Measurements from ENCODE around the gene CSRNP3. TPM values are rescaled to one million over a fixed set of nuclear protein-coding genes. Genes with fewer than 3 reads are reported as not detected.
A peak's percentile ranks its signal among the peaks of the same experiment; 100 is the strongest.

The CSRNP3 gene
- total and polyA plus RNA-seq, 9 donors: 2.9 to 16.2 (median 6.9) TPM

DNA sequence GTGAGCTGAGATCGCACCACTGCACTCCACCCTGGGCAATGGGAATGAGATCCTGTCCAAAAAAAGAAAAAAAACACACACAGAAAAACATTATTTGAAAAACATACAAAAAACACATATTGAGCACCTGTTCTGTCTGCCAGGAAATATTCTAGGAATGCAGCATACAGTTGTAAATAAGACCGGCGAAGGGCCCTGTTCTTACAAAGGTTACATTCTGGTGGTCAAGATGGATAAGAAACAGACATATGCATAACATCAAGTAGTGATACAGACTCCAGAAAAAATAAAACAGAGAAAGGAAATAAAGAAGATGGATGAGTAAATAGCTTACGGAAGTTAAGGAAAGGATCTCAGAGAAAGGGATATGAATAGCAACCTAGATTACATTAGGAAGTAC lies 164.8 kb downstream of the CSRNP3 start:
- no peaks in the 10 kb centered on the region for H3K27me3 ChIP-seq
- 18 to 38% (median 20%) methylated on average over 4 of the region's 4 CpGs for WGBS, 3 donors
- no peaks in the 10 kb centered on the region for H3K36me3 ChIP-seq
- peaks cover 1% of the 10 kb centered on the region for H3K4me1 ChIP-seq (ENCODE audit: insufficient read depth)
- peak overlapping the region in 1 of 2 donors; percentile 26 for H3K27ac ChIP-seq
- H3K9me3 ChIP-seq: no peaks in the 10 kb centered on the region
- DNase-seq: no peak
- H3K4me3 ChIP-seq: no peak overlapping the region
- TF ChIP-seq, protein P1, sequence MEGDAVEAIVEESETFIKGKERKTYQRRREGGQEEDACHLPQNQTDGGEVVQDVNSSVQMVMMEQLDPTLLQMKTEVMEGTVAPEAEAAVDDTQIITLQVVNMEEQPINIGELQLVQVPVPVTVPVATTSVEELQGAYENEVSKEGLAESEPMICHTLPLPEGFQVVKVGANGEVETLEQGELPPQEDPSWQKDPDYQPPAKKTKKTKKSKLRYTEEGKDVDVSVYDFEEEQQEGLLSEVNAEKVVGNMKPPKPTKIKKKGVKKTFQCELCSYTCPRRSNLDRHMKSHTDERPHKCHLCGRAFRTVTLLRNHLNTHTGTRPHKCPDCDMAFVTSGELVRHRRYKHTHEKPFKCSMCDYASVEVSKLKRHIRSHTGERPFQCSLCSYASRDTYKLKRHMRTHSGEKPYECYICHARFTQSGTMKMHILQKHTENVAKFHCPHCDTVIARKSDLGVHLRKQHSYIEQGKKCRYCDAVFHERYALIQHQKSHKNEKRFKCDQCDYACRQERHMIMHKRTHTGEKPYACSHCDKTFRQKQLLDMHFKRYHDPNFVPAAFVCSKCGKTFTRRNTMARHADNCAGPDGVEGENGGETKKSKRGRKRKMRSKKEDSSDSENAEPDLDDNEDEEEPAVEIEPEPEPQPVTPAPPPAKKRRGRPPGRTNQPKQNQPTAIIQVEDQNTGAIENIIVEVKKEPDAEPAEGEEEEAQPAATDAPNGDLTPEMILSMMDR (IDR thresholded peaks at IDR 0.05): no peak
- TF ChIP-seq POLR2A (IDR thresholded peaks at IDR 0.05) (no peak), EP300 (IDR thresholded peaks at IDR 0.05) (no peak)
- intact Hi-C loops (cut with DNase I): no loop called here

DNA sequence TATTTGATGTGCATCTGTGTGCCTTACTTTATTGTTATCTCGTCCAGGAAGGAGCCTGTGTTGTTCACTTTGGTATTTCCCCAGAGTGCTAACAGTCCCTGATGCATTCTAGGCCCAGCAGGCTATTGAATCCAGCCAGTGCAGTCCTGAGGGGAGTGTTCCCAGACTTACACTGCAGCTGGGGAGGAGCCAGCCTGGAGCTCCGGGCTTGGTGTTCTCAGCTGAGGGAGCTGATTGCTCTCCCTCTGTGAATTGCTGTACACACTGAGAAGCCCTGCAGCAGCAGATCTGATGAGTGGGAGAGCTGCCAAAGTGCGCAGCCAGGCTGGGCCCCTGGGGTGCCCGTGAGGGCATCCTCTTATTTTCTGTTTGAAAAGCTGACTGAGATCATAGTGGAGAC lies 165.4 kb downstream of the CSRNP3 start:
- 5 to 6% (median 5%) methylated on average over 4 of the region's 4 CpGs for WGBS, 3 donors
- H3K27ac ChIP-seq: peak overlapping the region in 1 of 2 donors; percentile 26
- no peak for TF ChIP-seq EP300 (IDR thresholded peaks at IDR 0.05)
- TF ChIP-seq POLR2A (IDR thresholded peaks at IDR 0.05): no peak
- TF ChIP-seq, protein P1 (IDR thresholded peaks at IDR 0.05): no peak
- no peak overlapping the region for H3K4me3 ChIP-seq
- peak; percentile 56 to 75 (median 65) for DNase-seq
- intact Hi-C loops (cut with DNase I): no loop called here
- H3K9me3 ChIP-seq: no peaks in the 10 kb centered on the region
- peaks cover 1% of the 10 kb centered on the region for H3K4me1 ChIP-seq (ENCODE audit: insufficient read depth)
- H3K36me3 ChIP-seq: no peaks in the 10 kb centered on the region
- H3K27me3 ChIP-seq: no peaks in the 10 kb centered on the region

DNA sequence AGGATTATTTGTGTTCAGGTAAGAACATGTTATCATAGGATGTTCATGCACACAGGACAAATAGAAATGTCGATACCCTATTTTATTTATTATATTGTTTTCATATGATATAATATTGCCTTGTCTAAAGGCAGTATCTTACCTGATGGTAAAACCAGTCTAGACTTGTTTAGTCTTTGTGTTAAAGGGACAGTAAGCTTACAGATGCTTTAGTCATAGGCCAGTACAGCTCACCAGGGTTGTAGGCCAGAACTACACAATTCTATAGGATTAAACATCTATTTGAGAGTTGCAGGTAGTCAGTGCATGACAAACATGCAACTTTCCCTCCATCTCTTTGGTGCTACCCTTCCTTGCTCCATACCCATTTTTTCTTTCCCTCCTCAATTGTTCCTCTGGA lies 166.0 kb downstream of the CSRNP3 start:
- Histone ChIP-seq H3K36me3 (no peaks in the 10 kb centered on the region), H3K4me1 (ENCODE audit: insufficient read depth) (peaks cover 1% of the 10 kb centered on the region), H3K9me3 (no peaks in the 10 kb centered on the region), H3K27me3 (no peaks in the 10 kb centered on the region), H3K4me3 (no peak overlapping the region), H3K27ac (no peak overlapping the region)
- TF ChIP-seq, protein P1 (IDR thresholded peaks at IDR 0.05): no peak
- no peak for TF ChIP-seq EP300 (IDR thresholded peaks at IDR 0.05)
- TF ChIP-seq POLR2A (IDR thresholded peaks at IDR 0.05): no peak
- WGBS, 3 donors: 88 to 93% (median 92%) methylated on average over 1 of the region's 1 CpG
- DNase-seq: no peak
- intact Hi-C loops (cut with DNase I): no loop called here

DNA sequence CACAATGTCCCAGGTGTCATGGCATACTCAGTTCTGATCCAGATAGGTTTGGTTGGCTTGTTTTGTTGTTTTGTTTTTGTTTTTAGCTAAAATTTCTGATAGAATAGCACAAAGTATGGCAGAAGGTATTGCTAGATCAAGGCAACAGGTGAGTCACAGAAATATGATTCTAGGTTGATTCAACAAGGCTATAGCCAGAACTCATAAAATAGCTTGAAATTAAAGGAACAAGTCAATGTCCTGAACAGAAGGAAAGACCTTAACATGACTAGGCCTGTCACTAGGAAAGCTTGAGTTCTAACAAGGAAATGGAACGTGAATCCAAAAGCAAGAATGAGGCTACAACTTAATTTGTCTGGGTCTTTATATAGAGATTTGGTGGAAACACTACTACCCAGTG lies 167.5 kb downstream of the CSRNP3 start:
- no peak for DNase-seq
- 93 to 100% (median 100%) methylated on average over 1 of the region's 1 CpG for WGBS, 3 donors
- H3K9me3 ChIP-seq: no peaks in the 10 kb centered on the region
- no peaks in the 10 kb centered on the region for H3K27me3 ChIP-seq
- H3K4me1 ChIP-seq (ENCODE audit: insufficient read depth): peaks cover 1% of the 10 kb centered on the region
- intact Hi-C loops (cut with DNase I): no loop called here
- TF ChIP-seq, protein P1 (IDR thresholded peaks at IDR 0.05): no peak
- no peak overlapping the region for H3K4me3 ChIP-seq
- H3K36me3 ChIP-seq: no peaks in the 10 kb centered on the region
- no peak overlapping the region for H3K27ac ChIP-seq

DNA sequence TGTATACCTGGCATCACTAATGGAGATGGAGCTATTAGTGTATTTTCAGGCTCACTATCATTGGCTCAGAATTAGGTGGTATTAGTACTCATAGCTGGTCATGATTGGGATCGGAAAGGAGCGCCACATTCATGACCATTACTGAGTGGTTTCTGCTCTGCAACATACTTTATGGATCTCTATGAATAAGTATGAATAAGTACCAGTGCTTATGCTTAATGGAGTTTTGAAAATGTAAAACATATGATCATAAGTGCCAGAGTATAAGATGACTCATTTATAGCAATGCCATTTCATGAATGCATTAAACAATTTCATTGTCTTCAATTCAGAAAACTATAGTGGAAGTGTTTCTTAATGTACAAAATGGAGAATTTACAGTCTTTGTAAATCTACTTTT lies 167.9 kb downstream of the CSRNP3 start:
- no peak overlapping the region for H3K4me3 ChIP-seq
- H3K36me3 ChIP-seq: no peaks in the 10 kb centered on the region
- no peak for DNase-seq
- H3K27me3 ChIP-seq: no peaks in the 10 kb centered on the region
- no peaks in the 10 kb centered on the region for H3K9me3 ChIP-seq
- intact Hi-C loops (cut with DNase I): no loop called here
- no peak overlapping the region for H3K27ac ChIP-seq
- H3K4me1 ChIP-seq (ENCODE audit: insufficient read depth): peaks cover 1% of the 10 kb centered on the region
- 89 to 98% (median 94%) methylated on average over 2 of the region's 2 CpGs for WGBS, 3 donors
- TF ChIP-seq EP300 (IDR thresholded peaks at IDR 0.05) (no peak), POLR2A (IDR thresholded peaks at IDR 0.05) (no peak)
- TF ChIP-seq, protein P1 (IDR thresholded peaks at IDR 0.05): no peak

All from ovary (tissue), 9 donors.